Measurements from ENCODE around the gene CPEB4.

DNA sequence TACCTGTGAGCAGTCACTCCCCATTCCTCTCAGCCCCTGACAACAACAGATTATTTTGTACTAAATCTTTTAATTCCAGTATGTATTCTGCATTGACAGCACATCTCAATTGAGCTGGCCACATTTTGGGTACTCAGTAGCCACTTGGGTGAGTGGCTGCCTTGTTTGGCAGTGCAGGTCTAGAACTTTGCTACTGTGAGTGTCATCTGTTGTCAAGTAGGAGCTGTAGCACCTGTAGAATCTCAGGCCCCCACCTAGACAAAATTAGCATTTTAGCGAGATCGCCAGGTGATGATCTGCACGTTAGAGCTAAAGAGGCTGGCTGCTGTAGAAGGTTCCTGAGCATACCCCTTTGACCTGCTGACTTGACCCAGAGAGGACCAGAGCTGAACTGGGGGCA lies 44.4 kb upstream of the CPEB4 start:
- TF ChIP-seq POLR2A (IDR thresholded peaks at IDR 0.05) (no peak), POLR2AphosphoS5 (IDR thresholded peaks at IDR 0.05) (no peak)
- TF ChIP-seq, protein P1, sequence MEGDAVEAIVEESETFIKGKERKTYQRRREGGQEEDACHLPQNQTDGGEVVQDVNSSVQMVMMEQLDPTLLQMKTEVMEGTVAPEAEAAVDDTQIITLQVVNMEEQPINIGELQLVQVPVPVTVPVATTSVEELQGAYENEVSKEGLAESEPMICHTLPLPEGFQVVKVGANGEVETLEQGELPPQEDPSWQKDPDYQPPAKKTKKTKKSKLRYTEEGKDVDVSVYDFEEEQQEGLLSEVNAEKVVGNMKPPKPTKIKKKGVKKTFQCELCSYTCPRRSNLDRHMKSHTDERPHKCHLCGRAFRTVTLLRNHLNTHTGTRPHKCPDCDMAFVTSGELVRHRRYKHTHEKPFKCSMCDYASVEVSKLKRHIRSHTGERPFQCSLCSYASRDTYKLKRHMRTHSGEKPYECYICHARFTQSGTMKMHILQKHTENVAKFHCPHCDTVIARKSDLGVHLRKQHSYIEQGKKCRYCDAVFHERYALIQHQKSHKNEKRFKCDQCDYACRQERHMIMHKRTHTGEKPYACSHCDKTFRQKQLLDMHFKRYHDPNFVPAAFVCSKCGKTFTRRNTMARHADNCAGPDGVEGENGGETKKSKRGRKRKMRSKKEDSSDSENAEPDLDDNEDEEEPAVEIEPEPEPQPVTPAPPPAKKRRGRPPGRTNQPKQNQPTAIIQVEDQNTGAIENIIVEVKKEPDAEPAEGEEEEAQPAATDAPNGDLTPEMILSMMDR (IDR thresholded peaks at IDR 0.05): no peak

Measured in prostate gland (tissue), 2 donors.